ENCODE results near the gene DEF6.

DEF6 gene

DNA sequence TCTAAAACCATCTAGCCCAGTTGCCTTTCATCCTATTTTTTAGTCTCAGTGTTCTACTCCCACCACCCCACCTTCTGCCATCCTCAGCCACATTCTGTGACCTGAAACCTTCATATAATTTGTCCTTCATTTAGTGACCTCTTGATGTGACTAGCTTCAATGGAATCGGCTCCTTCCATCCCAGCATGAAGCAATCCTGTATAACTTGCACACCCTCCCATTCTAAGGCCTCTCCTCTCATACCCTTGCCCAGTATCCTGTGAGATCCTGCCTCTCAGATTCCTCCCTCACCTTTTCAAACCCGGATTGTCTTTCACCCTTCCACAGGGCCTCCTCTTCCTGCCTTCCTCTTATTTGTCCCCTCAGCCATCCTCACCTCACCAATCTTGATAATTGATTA lies 35.0 kb upstream of the DEF6 start:
- Histone ChIP-seq H3K9me3 (no peaks in the 10 kb centered on the region), H3K36me3 (no peaks in the 10 kb centered on the region), H3K27ac (no peak overlapping the region), H3K4me1 (ENCODE audit: control insufficient read depth in 1 of 2, insufficient read depth in 1 of 2, low read depth in 1 of 2, low read length in 1 of 2) (peaks cover 21 to 25% of the 10 kb centered on the region in 2 experiments), H3K4me3 (ENCODE audit: low read depth in 1 of 2, low read length in 1 of 2) (no peak overlapping the region), H3K27me3 (no peaks in the 10 kb centered on the region)
- TF ChIP-seq, protein P1, sequence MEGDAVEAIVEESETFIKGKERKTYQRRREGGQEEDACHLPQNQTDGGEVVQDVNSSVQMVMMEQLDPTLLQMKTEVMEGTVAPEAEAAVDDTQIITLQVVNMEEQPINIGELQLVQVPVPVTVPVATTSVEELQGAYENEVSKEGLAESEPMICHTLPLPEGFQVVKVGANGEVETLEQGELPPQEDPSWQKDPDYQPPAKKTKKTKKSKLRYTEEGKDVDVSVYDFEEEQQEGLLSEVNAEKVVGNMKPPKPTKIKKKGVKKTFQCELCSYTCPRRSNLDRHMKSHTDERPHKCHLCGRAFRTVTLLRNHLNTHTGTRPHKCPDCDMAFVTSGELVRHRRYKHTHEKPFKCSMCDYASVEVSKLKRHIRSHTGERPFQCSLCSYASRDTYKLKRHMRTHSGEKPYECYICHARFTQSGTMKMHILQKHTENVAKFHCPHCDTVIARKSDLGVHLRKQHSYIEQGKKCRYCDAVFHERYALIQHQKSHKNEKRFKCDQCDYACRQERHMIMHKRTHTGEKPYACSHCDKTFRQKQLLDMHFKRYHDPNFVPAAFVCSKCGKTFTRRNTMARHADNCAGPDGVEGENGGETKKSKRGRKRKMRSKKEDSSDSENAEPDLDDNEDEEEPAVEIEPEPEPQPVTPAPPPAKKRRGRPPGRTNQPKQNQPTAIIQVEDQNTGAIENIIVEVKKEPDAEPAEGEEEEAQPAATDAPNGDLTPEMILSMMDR (IDR thresholded peaks at IDR 0.05), result no peak

DNA sequence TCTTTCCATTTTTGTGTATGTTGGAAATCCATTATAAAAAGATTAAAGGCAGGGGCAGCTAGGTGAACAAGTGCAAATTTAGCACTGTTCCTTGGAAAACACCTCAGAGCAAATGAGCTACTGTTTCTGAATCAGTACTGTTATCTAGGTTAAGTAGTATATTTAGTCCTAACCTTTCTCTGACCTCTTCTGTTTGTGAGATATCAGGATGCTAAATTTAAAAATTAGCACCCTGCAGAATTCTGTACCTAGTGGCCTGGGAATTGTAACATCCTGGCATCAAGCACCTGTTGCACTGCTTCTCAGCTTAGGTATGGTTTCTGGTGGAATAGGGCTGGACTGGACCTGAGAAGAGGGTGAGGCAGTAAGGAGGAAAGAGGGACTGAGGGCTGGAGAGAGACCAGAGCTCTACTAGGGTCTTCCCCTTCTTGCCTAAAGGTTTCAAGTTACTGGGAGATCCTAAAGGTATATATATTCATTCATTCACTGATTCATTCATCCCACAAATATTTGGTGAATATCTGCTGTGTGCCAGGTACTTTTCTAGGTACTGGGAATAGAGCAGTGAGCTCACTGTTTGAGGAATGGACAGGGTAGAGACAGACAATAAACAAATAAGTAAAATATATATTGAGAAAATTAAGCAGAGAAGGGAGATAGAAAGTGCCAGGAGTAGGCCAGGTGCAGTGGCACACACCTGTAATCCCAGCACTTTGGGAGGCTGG lies 32.9 kb upstream of the DEF6 start:
- Histone ChIP-seq H3K27ac (no peak overlapping the region), H3K4me1 (ENCODE audit: control insufficient read depth in 1 of 2, insufficient read depth in 1 of 2, low read depth in 1 of 2, low read length in 1 of 2) (peaks cover 9 to 11% of the 10 kb centered on the region in 2 experiments), H3K9me3 (no peaks in the 10 kb centered on the region), H3K36me3 (no peaks in the 10 kb centered on the region), H3K4me3 (ENCODE audit: low read depth in 1 of 2, low read length in 1 of 2) (no peak overlapping the region), H3K27me3 (no peaks in the 10 kb centered on the region)
- TF ChIP-seq, protein P1 (IDR thresholded peaks at IDR 0.05), result no peak

DNA sequence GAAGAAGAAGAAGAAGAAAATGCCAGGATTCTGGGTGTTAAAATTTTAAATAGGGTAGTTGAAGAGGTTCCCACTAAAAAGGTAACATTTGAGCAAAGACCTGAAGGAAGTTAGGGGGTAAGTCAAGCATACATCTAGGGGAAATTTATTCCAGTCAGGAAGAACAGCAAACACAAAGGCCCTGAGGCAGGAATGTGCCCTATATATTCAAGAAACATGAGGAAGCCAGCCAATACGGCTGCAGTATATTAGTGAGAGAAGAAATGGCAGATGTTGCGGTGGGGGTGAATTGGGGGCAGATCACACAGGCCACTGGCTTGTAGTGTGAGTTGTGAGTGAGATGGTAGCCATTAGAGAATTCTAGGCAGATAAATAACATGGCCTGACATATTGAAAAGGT lies 32.1 kb upstream of the DEF6 start:
- Histone ChIP-seq H3K36me3 (no peaks in the 10 kb centered on the region), H3K4me3 (ENCODE audit: low read depth in 1 of 2, low read length in 1 of 2) (no peak overlapping the region), H3K27ac (no peak overlapping the region), H3K9me3 (no peaks in the 10 kb centered on the region), H3K4me1 (ENCODE audit: control insufficient read depth in 1 of 2, insufficient read depth in 1 of 2, low read depth in 1 of 2, low read length in 1 of 2) (peaks cover 2 to 3% of the 10 kb centered on the region in 2 experiments), H3K27me3 (no peaks in the 10 kb centered on the region)
- TF ChIP-seq, protein P1 (IDR thresholded peaks at IDR 0.05), result no peak

DNA sequence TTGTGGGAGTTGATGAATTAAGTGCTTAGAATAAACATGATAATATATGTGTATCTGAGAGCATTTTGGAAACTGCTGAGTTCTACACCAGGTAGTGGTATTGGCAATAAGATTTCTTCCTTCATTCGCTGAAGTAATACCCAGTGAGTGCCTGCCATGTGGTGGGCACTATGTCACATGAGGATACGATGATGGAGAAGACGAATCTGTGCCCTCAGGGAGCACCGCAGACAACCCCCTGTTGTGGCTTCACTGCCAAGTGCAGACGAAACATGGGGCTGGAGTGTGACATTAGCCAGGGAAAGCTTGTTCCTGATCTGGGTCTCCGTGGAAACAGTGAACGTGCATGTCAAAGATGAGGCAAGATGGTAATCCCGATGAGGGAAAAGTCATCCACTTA lies 30.2 kb upstream of the DEF6 start:
- Histone ChIP-seq H3K4me1 (ENCODE audit: control insufficient read depth in 1 of 2, insufficient read depth in 1 of 2, low read depth in 1 of 2, low read length in 1 of 2) (no peaks in the 10 kb centered on the region), H3K4me3 (ENCODE audit: low read depth in 1 of 2, low read length in 1 of 2) (no peak overlapping the region), H3K27me3 (no peaks in the 10 kb centered on the region), H3K27ac (no peak overlapping the region), H3K36me3 (no peaks in the 10 kb centered on the region), H3K9me3 (no peaks in the 10 kb centered on the region)
- TF ChIP-seq, protein P1 (IDR thresholded peaks at IDR 0.05), result no peak

DNA sequence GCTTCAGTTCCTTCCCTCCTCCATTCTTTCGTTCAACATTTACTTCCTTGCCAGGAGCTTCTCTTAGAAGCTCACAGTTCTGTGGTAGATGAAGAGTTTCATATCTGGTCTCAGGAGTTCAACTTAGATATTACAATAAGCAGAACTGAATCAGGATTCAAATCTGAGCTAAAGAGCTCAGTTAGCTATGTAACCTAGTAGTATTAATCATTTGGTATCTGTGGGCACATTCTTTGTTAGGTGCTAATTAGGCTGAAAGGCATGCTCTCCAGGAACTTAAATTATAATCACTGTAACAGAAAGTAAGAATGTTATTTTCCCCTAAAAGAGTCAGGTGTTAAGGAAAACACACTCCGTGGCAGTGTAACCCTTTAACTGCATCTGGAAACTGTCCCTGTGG lies 29.7 kb upstream of the DEF6 start:
- H3K27ac ChIP-seq, result no peak overlapping the region

More for the DNA sequence above, 29.7 kb upstream of the DEF6 start:
- H3K4me3 ChIP-seq (ENCODE audit: low read depth in 1 of 2, low read length in 1 of 2), result no peak overlapping the region
- H3K9me3 ChIP-seq, result no peaks in the 10 kb centered on the region
- TF ChIP-seq, protein P1 (IDR thresholded peaks at IDR 0.05), result no peak
- H3K36me3 ChIP-seq, result no peaks in the 10 kb centered on the region
- H3K4me1 ChIP-seq (ENCODE audit: control insufficient read depth in 1 of 2, insufficient read depth in 1 of 2, low read depth in 1 of 2, low read length in 1 of 2), result no peaks in the 10 kb centered on the region
- no peaks in the 10 kb centered on the region for H3K27me3 ChIP-seq

Data from neutrophil (primary cell).